HepG2 (cell line): ENCODE data around the gene FOXA1. TPM values are rescaled to one million over a fixed set of nuclear protein-coding genes. Genes with fewer than 3 reads are reported as not detected.

Source experiments
- CCAR2 ChIP-seq: fragments of 200-400 bp; formaldehyde crosslinking; optimal IDR thresholded peaks from 2 replicates; pipeline ENCODE3; 2018; ENCODE audit warnings: low read depth, mild to moderate bottlenecking, low read length, moderate library complexity
- CHD4 ChIP-seq: fragments of 200-600 bp; sonication (generic); IDR thresholded peaks from 2 replicates; pipeline ENCODE4 v1.7.0; 2017; ENCODE audit warnings: mild to moderate bottlenecking, low read length, borderline replicate concordance
- FOXO1 ChIP-seq: sonication (generic); formaldehyde crosslinking; IDR thresholded peaks from 2 replicates; pipeline ENCODE4 v1.4.0; 2020; ENCODE audit warnings: missing genetic modification reagents
- HDAC2 ChIP-seq: sonication (generic); formaldehyde crosslinking; IDR thresholded peaks from 2 replicates; pipeline ENCODE4 v1.4.0; 2020; ENCODE audit warnings: missing genetic modification reagents
- MYC ChIP-seq: sonication (generic); formaldehyde crosslinking; IDR thresholded peaks from 2 replicates; pipeline ENCODE4 v1.9.0; 2021; ENCODE audit warnings: missing genetic modification reagents, borderline replicate concordance
- NFKB2 ChIP-seq: sonication (generic); formaldehyde crosslinking; IDR thresholded peaks from 2 replicates; pipeline ENCODE4 v1.4.0; 2020; ENCODE audit warnings: missing genetic modification reagents, borderline replicate concordance
- RBM22 ChIP-seq: fragments of 200-400 bp; formaldehyde crosslinking; optimal IDR thresholded peaks from 2 replicates; pipeline ENCODE3; 2017; ENCODE audit warnings: mild to moderate bottlenecking, low read length, moderate library complexity
- SAFB2 ChIP-seq: sonication (generic); formaldehyde crosslinking; IDR thresholded peaks from 2 replicates; pipeline ENCODE4 v1.5.1; 2020; ENCODE audit warnings: missing genetic modification reagents, low read depth, mild to moderate bottlenecking, borderline replicate concordance
- ZNF546 ChIP-seq: sonication (generic); formaldehyde crosslinking; conservative IDR thresholded peaks from 2 replicates; pipeline ENCODE4 v1.8.1; 2023; ENCODE audit warnings: mild to moderate bottlenecking, missing genetic modification reagents
- ZNF550 ChIP-seq: sonication (generic); formaldehyde crosslinking; IDR thresholded peaks from 2 replicates; pipeline ENCODE4 v1.4.0; 2020; ENCODE audit warnings: mild to moderate bottlenecking, missing genetic modification reagents, borderline replicate concordance
- ZNF577 ChIP-seq: sonication (generic); formaldehyde crosslinking; IDR thresholded peaks from 2 replicates; pipeline ENCODE4 v1.4.0; 2020; ENCODE audit warnings: mild to moderate bottlenecking, low read depth, missing genetic modification reagents, borderline replicate concordance
- ZNF672 ChIP-seq: sonication (generic); formaldehyde crosslinking; IDR thresholded peaks from 2 replicates; pipeline ENCODE4 v1.8.1; 2022; ENCODE audit warnings: missing genetic modification reagents
- polyA plus RNA-seq, 8 experiments: library from polyadenylated mRNA; depleted of rRNA in 3 of 8; stranded (reverse) in 7 of 8; unstranded in 1 of 8; fragments of >200 nt; fragmentation: Illumina TruSeq in 4 of 8; extraction: Trizol in 4 of 8; gene quantifications; 2 replicates each; pipeline versions ENCODE4 v1.2.1 to v1.2.3, GENCODE V29; 2011 to 2016; ENCODE audit warnings: low read depth in 4 of 8, missing spikeins in 1 of 8, mixed read lengths in 1 of 8; ENCODE audit not compliant: insufficient read depth in 1 of 8
- total RNA-seq, 5 experiments: library from RNA; depleted of rRNA; stranded (reverse); fragments of >200 nt; fragmentation: Illumina TruSeq; extraction: Trizol; gene quantifications; 2 replicates each; pipeline ENCODE4 v1.2.3, GENCODE V29; 2016; ENCODE audit warnings: low read depth in 1 of 5
- TF ChIP-seq, protein P1 (sequence below): sonication (generic); formaldehyde crosslinking; IDR thresholded peaks from 2 replicates; pipeline ENCODE4 v1.9.0; 2022; ENCODE audit warnings: low read depth, missing genetic modification reagents
- TF ChIP-seq, protein P2 (sequence below): sonication (generic); formaldehyde crosslinking; IDR thresholded peaks from 2 replicates; pipeline ENCODE4 v1.5.1; 2020; ENCODE audit warnings: missing genetic modification reagents, mild to moderate bottlenecking, borderline replicate concordance
- TF ChIP-seq, protein P3 (sequence below): sonication (generic); formaldehyde crosslinking; conservative IDR thresholded peaks from 2 replicates; pipeline ENCODE4 v1.8.0; 2022; ENCODE audit warnings: low read depth, missing genetic modification reagents
- TF ChIP-seq, protein P4 (sequence below): sonication (generic); formaldehyde crosslinking; IDR thresholded peaks from 2 replicates; pipeline ENCODE4 v1.5.1; 2020; ENCODE audit warnings: mild to moderate bottlenecking, moderate library complexity, missing genetic modification reagents

The FOXA1 gene
- total and polyA plus RNA-seq, 2 of the 13 experiments (the other 11 are each of a cell fraction or from before 2014, with no cell fraction given), result 43.4 to 58.6 TPM

DNA sequence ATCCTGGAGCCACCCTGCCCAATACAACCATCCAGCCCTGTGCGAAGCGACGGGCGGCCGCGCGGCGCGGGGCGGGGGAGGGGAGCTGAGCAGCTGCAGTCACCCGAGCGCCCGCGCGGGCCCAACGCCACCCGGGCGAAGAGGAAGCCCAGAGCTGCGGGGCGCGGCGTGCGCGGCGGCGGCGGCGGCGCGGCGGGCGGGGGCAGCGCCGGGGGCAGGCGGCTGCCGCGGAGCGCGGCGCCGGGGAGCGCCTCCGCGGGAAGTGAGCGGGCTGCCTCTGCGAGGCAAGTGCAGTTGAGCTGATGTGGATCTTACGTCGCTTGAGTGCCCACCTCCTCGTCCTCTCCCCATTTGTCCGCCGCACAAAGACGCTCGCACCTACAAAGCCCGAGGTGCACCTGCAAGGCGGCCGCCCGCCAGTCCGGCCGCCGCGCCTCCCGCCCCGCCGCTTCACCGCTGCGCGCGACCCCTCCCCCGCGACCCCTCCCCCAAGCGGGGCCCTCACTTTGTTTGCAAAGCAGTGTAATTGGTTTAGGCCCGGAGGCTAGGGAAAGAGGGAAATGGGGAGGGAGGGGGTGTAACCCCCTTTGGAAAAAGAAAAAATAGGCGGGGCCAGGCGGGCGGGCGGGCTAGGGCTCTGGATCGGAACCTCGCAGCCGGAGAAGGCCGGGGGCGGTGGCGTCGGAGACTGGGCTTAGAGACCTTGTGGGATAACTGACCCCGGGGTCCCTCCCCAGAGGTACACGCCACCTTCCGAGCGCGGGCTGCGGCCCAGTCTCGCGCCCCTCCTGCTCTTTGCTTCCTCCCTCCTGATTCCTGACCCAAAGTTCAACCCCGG, at the start of gene FOXA1, which contains the start of gene TTC6 (continued):
- TF ChIP-seq, protein P1, sequence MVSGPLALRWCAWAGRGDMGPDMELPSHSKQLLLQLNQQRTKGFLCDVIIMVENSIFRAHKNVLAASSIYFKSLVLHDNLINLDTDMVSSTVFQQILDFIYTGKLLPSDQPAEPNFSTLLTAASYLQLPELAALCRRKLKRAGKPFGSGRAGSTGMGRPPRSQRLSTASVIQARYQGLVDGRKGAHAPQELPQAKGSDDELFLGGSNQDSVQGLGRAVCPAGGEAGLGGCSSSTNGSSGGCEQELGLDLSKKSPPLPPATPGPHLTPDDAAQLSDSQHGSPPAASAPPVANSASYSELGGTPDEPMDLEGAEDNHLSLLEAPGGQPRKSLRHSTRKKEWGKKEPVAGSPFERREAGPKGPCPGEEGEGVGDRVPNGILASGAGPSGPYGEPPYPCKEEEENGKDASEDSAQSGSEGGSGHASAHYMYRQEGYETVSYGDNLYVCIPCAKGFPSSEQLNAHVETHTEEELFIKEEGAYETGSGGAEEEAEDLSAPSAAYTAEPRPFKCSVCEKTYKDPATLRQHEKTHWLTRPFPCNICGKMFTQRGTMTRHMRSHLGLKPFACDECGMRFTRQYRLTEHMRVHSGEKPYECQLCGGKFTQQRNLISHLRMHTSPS (CRISPR knock-in tag), result no peak
- peak; percentile 38 for TF ChIP-seq NFKB2 (CRISPR knock-in tag)
- TF ChIP-seq MYC (CRISPR knock-in tag), result peak; percentile 72
- TF ChIP-seq, protein P2, sequence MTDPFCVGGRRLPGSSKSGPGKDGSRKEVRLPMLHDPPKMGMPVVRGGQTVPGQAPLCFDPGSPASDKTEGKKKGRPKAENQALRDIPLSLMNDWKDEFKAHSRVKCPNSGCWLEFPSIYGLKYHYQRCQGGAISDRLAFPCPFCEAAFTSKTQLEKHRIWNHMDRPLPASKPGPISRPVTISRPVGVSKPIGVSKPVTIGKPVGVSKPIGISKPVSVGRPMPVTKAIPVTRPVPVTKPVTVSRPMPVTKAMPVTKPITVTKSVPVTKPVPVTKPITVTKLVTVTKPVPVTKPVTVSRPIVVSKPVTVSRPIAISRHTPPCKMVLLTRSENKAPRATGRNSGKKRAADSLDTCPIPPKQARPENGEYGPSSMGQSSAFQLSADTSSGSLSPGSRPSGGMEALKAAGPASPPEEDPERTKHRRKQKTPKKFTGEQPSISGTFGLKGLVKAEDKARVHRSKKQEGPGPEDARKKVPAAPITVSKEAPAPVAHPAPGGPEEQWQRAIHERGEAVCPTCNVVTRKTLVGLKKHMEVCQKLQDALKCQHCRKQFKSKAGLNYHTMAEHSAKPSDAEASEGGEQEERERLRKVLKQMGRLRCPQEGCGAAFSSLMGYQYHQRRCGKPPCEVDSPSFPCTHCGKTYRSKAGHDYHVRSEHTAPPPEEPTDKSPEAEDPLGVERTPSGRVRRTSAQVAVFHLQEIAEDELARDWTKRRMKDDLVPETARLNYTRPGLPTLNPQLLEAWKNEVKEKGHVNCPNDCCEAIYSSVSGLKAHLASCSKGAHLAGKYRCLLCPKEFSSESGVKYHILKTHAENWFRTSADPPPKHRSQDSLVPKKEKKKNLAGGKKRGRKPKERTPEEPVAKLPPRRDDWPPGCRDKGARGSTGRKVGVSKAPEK (CRISPR knock-in tag), result no peak
- TF ChIP-seq ZNF546 (CRISPR knock-in tag), result no peak; the same call in 1 of the 2 replicates
- no peak for TF ChIP-seq RBM22
- no peak for TF ChIP-seq ZNF577 (CRISPR knock-in tag)
- TF ChIP-seq SAFB2 (CRISPR knock-in tag), result no peak
- TF ChIP-seq, protein P3, sequence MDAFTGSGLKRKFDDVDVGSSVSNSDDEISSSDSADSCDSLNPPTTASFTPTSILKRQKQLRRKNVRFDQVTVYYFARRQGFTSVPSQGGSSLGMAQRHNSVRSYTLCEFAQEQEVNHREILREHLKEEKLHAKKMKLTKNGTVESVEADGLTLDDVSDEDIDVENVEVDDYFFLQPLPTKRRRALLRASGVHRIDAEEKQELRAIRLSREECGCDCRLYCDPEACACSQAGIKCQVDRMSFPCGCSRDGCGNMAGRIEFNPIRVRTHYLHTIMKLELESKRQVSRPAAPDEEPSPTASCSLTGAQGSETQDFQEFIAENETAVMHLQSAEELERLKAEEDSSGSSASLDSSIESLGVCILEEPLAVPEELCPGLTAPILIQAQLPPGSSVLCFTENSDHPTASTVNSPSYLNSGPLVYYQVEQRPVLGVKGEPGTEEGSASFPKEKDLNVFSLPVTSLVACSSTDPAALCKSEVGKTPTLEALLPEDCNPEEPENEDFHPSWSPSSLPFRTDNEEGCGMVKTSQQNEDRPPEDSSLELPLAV, result no peak
- peak; percentile 60; the same call in 1 of the 2 replicates for TF ChIP-seq FOXO1 (CRISPR knock-in tag)
- TF ChIP-seq CCAR2, result no peak
- no peak for TF ChIP-seq ZNF672 (CRISPR knock-in tag)
- peak; percentile 34; the same call in 1 of the 2 replicates for TF ChIP-seq ZNF550
- TF ChIP-seq CHD4, result no peak
- TF ChIP-seq, protein P4, sequence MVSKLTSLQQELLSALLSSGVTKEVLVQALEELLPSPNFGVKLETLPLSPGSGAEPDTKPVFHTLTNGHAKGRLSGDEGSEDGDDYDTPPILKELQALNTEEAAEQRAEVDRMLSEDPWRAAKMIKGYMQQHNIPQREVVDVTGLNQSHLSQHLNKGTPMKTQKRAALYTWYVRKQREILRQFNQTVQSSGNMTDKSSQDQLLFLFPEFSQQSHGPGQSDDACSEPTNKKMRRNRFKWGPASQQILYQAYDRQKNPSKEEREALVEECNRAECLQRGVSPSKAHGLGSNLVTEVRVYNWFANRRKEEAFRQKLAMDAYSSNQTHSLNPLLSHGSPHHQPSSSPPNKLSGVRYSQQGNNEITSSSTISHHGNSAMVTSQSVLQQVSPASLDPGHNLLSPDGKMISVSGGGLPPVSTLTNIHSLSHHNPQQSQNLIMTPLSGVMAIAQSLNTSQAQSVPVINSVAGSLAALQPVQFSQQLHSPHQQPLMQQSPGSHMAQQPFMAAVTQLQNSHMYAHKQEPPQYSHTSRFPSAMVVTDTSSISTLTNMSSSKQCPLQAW (CRISPR knock-in tag), result no peak
- TF ChIP-seq HDAC2 (CRISPR knock-in tag), result no peak
